PC-3 (cell line): ENCODE measurements around the gene MKLN1. TPM values are rescaled to one million over a fixed set of nuclear protein-coding genes. Genes with fewer than 3 reads are reported as not detected.
A peak's percentile ranks its signal among the peaks of the same experiment; 100 is the strongest.

Experiments used
- ATAC-seq: fragments of 200-7000 bp; cut with Tn5 transposase; 2 replicates; pipeline ENCODE4 v1.9.1; 2020; ENCODE audit warnings: mild to moderate bottlenecking, moderate library complexity
- BruUV-seq: library from RNA; stranded (reverse); fragments of 400-500 nt; replicated peaks from 2 replicates; lab custom pipeline; 2021; lab: Mats Ljungman, UMichigan
- CTCF ChIA-PET: fragments of 300-600 bp; sonication (Branson Sonifier 250); formaldehyde crosslinking; loops from one replicate; lab custom pipeline; 2022; ENCODE audit warnings: antibody characterized with exemption; lab: Charles Lee
- POLR2A ChIA-PET: fragments of 300-600 bp; sonication (Branson Sonifier 250); formaldehyde crosslinking; loops from one replicate; lab custom pipeline; 2022; ENCODE audit warnings: antibody characterized with exemption; ENCODE audit not compliant: unreplicated experiment; lab: Charles Lee
- DNase-seq: peaks from one replicate; pipeline ENCODE4 v3.0.0-alpha.2; 2015
- H2AFZ ChIP-seq: fragments of 300-600 bp; sonication (generic); 2 replicates; pipeline ENCODE4 v1.6.0; 2016; ENCODE audit warnings: antibody characterized with exemption, low read length
- H3F3A ChIP-seq: fragments of 300-600 bp; sonication (generic); one replicate; pipeline ENCODE4 v1.6.0; 2017; ENCODE audit warnings: antibody characterized with exemption, low read length, control low read depth, mild to moderate bottlenecking; ENCODE audit not compliant: unreplicated experiment
- H3K27ac ChIP-seq: fragments of 300-600 bp; sonication (generic); 2 replicates; pipeline ENCODE4 v1.5.1; 2016; ENCODE audit warnings: mild to moderate bottlenecking, low read length
- H3K27me3 ChIP-seq: fragments of 300-600 bp; sonication (generic); 2 replicates; pipeline ENCODE4 v1.6.1; 2016; ENCODE audit warnings: low read length, mixed read lengths
- H3K36me3 ChIP-seq: fragments of 300-600 bp; sonication (generic); 2 replicates; pipeline ENCODE4 v1.6.1; 2016; ENCODE audit warnings: low read depth, mixed run types, low read length, mixed read lengths
- H3K4me1 ChIP-seq: fragments of 300-600 bp; sonication (generic); 2 replicates; pipeline ENCODE4 v1.5.1; 2016; ENCODE audit warnings: low read length; ENCODE audit not compliant: insufficient read depth
- H3K4me2 ChIP-seq: fragments of 300-600 bp; sonication (generic); 2 replicates; pipeline ENCODE4 v1.6.0; 2016; ENCODE audit warnings: low read length
- H3K4me3 ChIP-seq: fragments of 300-600 bp; sonication (generic); 2 replicates; pipeline ENCODE4 v1.5.1; 2016; ENCODE audit warnings: mild to moderate bottlenecking, low read length, mixed read lengths
- H3K79me2 ChIP-seq: fragments of 300-600 bp; sonication (generic); 2 replicates; pipeline ENCODE4 v1.6.1; 2017; ENCODE audit warnings: low read length, mixed read lengths
- H3K9ac ChIP-seq: fragments of 300-600 bp; sonication (generic); 2 replicates; pipeline ENCODE4 v1.6.0; 2016; ENCODE audit warnings: mild to moderate bottlenecking, low read length
- H3K9me2 ChIP-seq: fragments of 300-600 bp; sonication (generic); replicated peaks from 2 replicates; pipeline ENCODE4 v1.6.1; 2016; ENCODE audit warnings: mixed run types, low read length, mixed read lengths
- H3K9me3 ChIP-seq: fragments of 300-600 bp; sonication (generic); 2 replicates; pipeline ENCODE4 v1.6.1; 2016; ENCODE audit warnings: low read length, mixed read lengths
- H4K20me1 ChIP-seq: fragments of 300-600 bp; sonication (generic); 2 replicates; pipeline ENCODE4 v1.6.1; 2016; ENCODE audit warnings: low read length, mixed read lengths
- EZH2 ChIP-seq: fragments of 300-600 bp; sonication (generic); IDR thresholded peaks from one replicate; pipeline ENCODE4 v1.6.1; 2017; ENCODE audit warnings: antibody characterized with exemption, mild to moderate bottlenecking, low read length; ENCODE audit not compliant: unreplicated experiment
- EZH2phosphoT487 ChIP-seq: fragments of 300-600 bp; sonication (generic); IDR thresholded peaks from 2 replicates; pipeline ENCODE4 v1.6.1; 2018; ENCODE audit warnings: mild to moderate bottlenecking, antibody characterized with exemption, low read length, borderline replicate concordance
- intact Hi-C: fragments of 100-400 bp; cut with micrococcal nuclease; formaldehyde crosslinking; loops from 2 replicates; pipeline ENCODE4 v1.9.0; 2023
- total RNA-seq: library from RNA; depleted of rRNA; stranded (reverse); fragments of >200 nt; gene quantifications from 2 replicates; pipeline ENCODE4 v1.2.3, GENCODE V29; 2014
- TF ChIP-seq, protein P1 (sequence below): fragments of 300-600 bp; sonication (generic); conservative IDR thresholded peaks from 2 replicates; pipeline ENCODE4 v1.5.1; 2017; ENCODE audit warnings: antibody characterized with exemption, low read depth, mild to moderate bottlenecking, low read length

MKLN1 gene
- total RNA-seq, 1 experiment from 2014 or later, result 16.3 TPM

DNA sequence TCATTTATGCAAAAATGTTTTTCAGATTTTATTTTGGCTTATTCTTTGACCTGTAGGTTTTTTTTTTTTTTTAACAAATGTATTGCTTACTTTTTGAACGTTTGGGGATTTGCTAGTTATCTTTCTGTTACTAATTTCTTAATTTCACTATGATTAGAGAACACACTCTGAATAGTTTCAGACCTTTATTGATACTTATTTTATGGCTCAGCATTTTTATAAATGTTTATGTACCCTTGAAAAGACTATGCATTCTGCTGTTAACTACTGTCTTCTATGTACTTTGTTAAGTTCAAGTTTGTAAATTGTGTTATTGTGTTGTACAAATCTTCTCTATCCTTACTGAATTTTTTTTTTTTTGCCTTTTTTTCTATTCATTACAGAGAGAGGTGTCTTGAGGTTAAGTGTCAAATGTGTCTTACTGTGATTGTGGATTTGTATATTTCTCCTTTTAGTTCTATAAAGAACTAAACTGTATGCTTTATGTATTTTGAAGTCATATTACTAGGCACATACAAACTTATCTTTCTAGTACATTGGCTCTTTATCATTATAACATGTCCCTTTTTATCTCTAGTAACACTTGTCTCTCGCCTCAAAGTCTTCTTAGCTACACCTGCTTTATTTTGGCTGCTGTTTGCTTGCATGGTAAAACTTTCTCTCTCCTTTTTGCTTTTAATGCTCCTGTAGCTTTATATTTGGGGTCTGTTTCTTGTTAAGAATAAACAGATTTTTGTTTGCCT, 8.1 kb downstream of the MKLN1 start:
- H3K9me2 ChIP-seq, result no peaks in the 10 kb centered on the region
- ChIA-PET CTCF (no interaction called here), POLR2A (no interaction called here)
- no peak for DNase-seq
- peaks cover 8% of the 10 kb centered on the region; the same call in 1 of the 2 replicates for H3K4me1 ChIP-seq
- H3F3A ChIP-seq, result no peaks in the 10 kb centered on the region
- TF ChIP-seq EZH2 (no peak), EZH2phosphoT487 (no peak)
- TF ChIP-seq, protein P1, sequence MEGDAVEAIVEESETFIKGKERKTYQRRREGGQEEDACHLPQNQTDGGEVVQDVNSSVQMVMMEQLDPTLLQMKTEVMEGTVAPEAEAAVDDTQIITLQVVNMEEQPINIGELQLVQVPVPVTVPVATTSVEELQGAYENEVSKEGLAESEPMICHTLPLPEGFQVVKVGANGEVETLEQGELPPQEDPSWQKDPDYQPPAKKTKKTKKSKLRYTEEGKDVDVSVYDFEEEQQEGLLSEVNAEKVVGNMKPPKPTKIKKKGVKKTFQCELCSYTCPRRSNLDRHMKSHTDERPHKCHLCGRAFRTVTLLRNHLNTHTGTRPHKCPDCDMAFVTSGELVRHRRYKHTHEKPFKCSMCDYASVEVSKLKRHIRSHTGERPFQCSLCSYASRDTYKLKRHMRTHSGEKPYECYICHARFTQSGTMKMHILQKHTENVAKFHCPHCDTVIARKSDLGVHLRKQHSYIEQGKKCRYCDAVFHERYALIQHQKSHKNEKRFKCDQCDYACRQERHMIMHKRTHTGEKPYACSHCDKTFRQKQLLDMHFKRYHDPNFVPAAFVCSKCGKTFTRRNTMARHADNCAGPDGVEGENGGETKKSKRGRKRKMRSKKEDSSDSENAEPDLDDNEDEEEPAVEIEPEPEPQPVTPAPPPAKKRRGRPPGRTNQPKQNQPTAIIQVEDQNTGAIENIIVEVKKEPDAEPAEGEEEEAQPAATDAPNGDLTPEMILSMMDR, result no peak
- H3K4me3 ChIP-seq, result no peak overlapping the region
- peaks cover 17% of the 10 kb centered on the region for H3K9me3 ChIP-seq
- BruUV-seq, result no TSS peak
- H3K9ac ChIP-seq, result no peak overlapping the region
- peaks cover 97% of the 10 kb centered on the region for H3K79me2 ChIP-seq
- H3K36me3 ChIP-seq, result peaks cover 27% of the 10 kb centered on the region
- no peak for ATAC-seq
- no peak overlapping the region for H3K4me2 ChIP-seq
- H3K27ac ChIP-seq, result no peak overlapping the region
- H3K27me3 ChIP-seq, result no peaks in the 10 kb centered on the region
- peaks cover 16% of the 10 kb centered on the region for H4K20me1 ChIP-seq
- H2AFZ ChIP-seq, result no peak overlapping the region
- intact Hi-C loops, result no loop called here

GRCh38 chr7:131336956-131337355, 9.3 kb downstream of the MKLN1 start:
- H3F3A ChIP-seq, result no peaks in the 10 kb centered on the region
- intact Hi-C loops, result no loop called here
- H3K4me2 ChIP-seq, result no peak overlapping the region
- 0 out of 2 replicates have a peak, but pooled peaks cover under 1% of the 10 kb centered on the region for H3K4me1 ChIP-seq
- H3K79me2 ChIP-seq, result peaks cover 97% of the 10 kb centered on the region
- H2AFZ ChIP-seq, result no peak overlapping the region
- TF ChIP-seq EZH2 (no peak), EZH2phosphoT487 (no peak)
- TF ChIP-seq, protein P1, result no peak
- ChIA-PET CTCF (no interaction called here), POLR2A (no interaction called here)
- no peak overlapping the region for H3K4me3 ChIP-seq
- no peak overlapping the region for H3K9ac ChIP-seq
- H3K9me2 ChIP-seq, result no peaks in the 10 kb centered on the region
- BruUV-seq, result no TSS peak
- ATAC-seq (no peak), DNase-seq (no peak)
- H3K27me3 ChIP-seq, result no peaks in the 10 kb centered on the region
- H4K20me1 ChIP-seq, result peaks cover 7% of the 10 kb centered on the region
- no peak overlapping the region for H3K27ac ChIP-seq
- peaks cover 17% of the 10 kb centered on the region for H3K9me3 ChIP-seq
- peaks cover 27% of the 10 kb centered on the region for H3K36me3 ChIP-seq

DNA sequence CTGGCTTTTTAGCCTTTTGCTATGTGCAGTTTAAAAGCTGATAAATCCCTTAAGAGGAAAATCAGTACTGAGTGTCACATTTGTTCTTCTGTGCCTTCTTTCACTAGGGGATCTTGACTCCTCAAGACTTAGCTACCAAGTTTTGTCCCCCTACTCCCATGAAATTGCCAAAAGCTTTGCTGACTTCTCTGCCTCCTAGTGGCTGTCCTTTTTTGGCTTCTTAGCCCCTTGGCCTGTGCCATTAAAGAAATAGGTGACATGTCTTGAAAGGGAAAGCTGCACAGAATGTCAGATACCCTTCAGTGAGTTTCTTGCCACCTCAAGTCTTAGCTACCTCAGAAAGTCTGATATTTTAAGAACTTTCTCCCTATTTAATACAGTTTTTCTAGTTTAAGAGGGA, 10.5 kb downstream of the MKLN1 start:
- Histone ChIP-seq H3K4me1 (no peaks in the 10 kb centered on the region), H3K9ac (no peak overlapping the region), H3K36me3 (peaks cover 24% of the 10 kb centered on the region), H3K9me3 (peaks cover 17% of the 10 kb centered on the region), H3K27ac (no peak overlapping the region), H3F3A (no peaks in the 10 kb centered on the region), H4K20me1 (peaks cover 14% of the 10 kb centered on the region), H3K4me2 (no peak overlapping the region), H3K79me2 (peaks cover 98% of the 10 kb centered on the region), H3K9me2 (no peaks in the 10 kb centered on the region), H3K4me3 (no peak overlapping the region), H3K27me3 (no peaks in the 10 kb centered on the region), H2AFZ (no peak overlapping the region)
- no TSS peak for BruUV-seq
- ChIA-PET POLR2A (no interaction called here), CTCF (no interaction called here)
- ATAC-seq (no peak), DNase-seq (no peak)
- TF ChIP-seq, protein P1, result 0 out of 2 replicates have a peak, but pooled peaks have one; percentile 26
- TF ChIP-seq EZH2, result no peak
- TF ChIP-seq EZH2phosphoT487, result no peak
- intact Hi-C loops, result no loop called here
